Activated CD4-positive, alpha-beta T cell treated with anti-CD3 and anti-CD28 coated beads, Interleukin-2, amount 50 U/mL, for 1 hour (primary cell): ENCODE measurements around the gene OSCP1.

Source experiments
- DNase-seq: peaks from one replicate; pipeline ENCODE4 v3.0.0-alpha.2; 2020

OSCP1 gene

DNA sequence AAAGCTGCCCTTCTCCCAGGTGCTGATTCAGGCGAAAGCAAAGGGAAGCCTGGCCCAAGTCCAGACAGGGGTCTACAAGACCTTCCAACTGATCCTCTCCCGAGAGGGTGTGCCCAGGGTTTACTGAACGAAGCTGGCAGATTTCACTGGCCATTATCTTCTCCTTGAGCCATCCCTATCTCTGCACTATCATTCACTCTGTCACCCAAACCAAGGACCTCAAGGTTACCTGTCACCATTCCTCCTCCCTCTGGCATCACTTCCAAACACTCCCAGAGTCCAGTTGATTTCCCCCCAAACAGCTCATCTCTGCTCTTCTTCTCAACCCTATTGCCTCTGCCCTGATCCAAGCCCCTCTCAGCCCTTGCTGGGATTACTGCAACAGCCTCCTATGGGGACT, 69.5 kb downstream of the OSCP1 start:
- no peak for DNase-seq

DNA sequence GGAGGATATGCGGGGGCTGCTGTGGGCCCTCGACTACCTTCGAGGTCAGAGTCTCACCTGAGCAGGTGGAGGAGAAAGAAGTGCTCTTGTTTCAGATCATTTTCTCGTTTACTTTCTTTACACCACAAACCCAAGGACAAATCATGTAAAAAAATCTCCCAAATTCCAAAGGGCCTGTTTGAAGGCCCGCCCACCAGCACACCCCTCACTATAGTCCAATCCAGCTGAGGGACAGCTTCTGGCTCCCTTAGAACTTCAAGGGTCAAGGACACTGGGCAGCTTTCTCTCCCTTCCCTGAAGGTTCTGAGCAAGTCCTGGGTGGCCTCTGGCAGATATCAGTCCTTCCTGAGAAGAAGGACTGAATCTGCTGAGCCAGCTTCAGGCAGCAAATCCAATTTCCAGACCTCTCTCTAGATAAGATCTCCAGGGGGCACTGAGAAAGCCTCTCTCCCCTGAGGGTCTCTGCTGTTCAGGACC, 70.1 kb downstream of the OSCP1 start:
- no peak for DNase-seq

DNA sequence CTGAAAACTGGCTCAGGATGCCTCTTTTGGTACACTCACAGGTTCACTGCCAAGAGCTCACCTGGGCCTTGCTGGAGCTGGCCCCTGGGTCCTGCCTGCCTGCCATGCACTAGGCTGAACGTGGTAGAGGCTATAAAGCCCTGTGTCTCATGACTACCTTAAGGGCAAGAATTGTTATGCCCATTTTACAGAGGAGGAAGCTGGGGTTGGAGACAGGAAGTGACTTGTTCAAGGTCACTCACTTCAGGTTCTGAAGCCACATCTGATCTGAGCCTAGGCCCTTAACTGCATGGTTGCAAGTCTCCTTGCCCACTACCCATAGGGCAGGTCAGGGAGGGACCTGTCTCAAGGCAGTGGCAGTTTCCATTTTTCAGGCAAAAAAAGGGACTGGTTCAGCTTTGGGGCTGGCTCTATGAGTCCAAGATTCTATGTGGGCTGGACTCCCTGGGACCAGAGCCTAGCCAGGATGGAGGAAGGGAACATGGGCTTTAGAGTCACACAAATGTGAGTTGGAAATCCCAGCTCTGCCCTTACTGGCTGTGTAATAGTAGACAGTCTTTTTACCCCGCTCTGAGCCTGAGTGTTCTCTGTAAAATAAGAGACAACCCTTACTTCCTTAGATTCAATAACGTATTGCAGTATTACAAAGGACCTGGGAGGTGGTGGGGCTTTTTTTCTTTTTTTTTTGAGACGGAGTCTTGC, 72.3 kb downstream of the OSCP1 start:
- no peak for DNase-seq

DNA sequence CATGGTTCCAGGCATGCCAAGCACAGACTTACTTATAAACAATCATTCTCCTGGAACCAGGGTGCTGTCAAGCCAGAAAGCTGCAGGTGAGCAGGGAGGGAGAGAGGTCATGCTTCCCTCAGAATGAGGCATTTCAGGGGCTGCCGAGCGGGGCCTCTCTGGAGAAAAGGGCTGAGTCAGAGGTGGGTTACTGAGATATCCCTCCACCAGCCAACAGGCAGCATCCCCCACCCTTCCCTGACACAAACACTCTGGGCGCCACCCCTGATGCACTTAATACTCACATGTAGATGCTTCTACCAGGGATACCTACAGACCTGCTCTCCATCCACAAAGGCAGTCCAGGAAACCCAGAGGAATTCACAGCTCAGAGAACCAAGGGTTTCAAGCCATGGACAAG, 77.6 kb downstream of the OSCP1 start:
- no peak for DNase-seq

DNA sequence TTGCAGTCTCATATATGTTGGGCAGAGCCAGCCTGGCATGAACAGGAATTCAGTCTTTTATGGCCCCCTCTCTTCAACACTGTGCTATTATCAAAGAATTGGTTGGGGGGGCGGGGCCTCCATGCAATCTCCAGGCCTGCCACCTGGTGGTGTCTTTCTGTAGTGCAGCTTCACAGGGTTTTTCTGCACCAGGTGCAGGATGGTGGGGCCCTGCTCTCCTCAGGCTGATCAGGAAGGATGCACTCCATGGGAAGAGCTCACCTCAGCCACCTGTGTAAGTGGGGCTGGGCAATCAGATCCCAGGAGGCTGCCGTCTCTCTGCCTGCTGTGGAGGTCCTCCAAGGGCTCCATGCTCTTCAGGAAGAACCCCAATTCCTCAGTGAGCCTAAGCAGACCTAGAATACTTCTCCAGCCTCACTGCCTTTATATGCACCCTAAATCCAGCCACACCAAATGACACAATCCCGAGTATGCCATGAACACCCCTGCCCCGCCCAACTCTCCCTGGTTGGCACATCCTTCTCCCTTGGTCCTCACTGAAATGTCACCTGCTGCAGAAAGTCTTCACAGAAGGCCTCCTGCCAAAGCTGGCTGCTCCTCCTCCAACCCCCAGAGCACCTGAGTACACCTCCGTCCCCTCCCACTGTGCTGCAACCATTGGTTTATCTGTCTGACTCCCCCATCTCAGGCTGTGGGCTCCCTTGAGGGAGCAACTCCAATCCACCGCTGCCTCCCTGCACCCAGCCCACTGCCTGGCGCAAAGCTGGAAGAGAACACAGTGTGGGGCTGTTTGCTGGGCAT, 81.0 kb downstream of the OSCP1 start:
- DNase-seq: peak; percentile 86
